Endothelial cell (in vitro differentiated cells): ENCODE data around the gene TAGLN2. TPM values are rescaled to one million over a fixed set of nuclear protein-coding genes. Genes with fewer than 3 reads are reported as not detected.

Experiments
- DNase-seq: peaks from one replicate; pipeline ENCODE4 v3.0.0; 2021; ENCODE audit warnings: low spot score
- H3K27ac Mint-ChIP-seq: one replicate; pipeline ENCODE4 v1.8.0; 2021; ENCODE audit warnings: mixed read lengths, inconsistent platforms; ENCODE audit not compliant: unreplicated experiment
- H3K27me3 Mint-ChIP-seq: one replicate; pipeline ENCODE4 v1.8.0; 2021; ENCODE audit warnings: mild to moderate bottlenecking, moderate library complexity, mixed read lengths, inconsistent platforms; ENCODE audit not compliant: unreplicated experiment
- H3K36me3 Mint-ChIP-seq: one replicate; pipeline ENCODE4 v1.8.0; 2021; ENCODE audit warnings: mild to moderate bottlenecking, low read depth, mixed read lengths, inconsistent platforms; ENCODE audit not compliant: unreplicated experiment
- H3K4me1 Mint-ChIP-seq: one replicate; pipeline ENCODE4 v1.8.0; 2021; ENCODE audit warnings: mild to moderate bottlenecking, mixed read lengths, inconsistent platforms; ENCODE audit not compliant: unreplicated experiment
- H3K4me3 Mint-ChIP-seq: one replicate; pipeline ENCODE4 v1.8.0; 2021; ENCODE audit warnings: mild to moderate bottlenecking, mixed read lengths, inconsistent platforms; ENCODE audit not compliant: unreplicated experiment
- H3K9me3 Mint-ChIP-seq: one replicate; pipeline ENCODE4 v1.8.0; 2021; ENCODE audit warnings: mixed read lengths, inconsistent platforms; ENCODE audit not compliant: unreplicated experiment
- total RNA-seq: library from RNA; stranded (reverse); fragmentation: NEBNext Ultra II Directional; extraction: Animal tissue kit (Norgen Biotek cat#: 25700); gene quantifications from one replicate; pipeline ENCODE4 v1.2.1, GENCODE V29; 2021; ENCODE audit not compliant: unreplicated experiment
- TF ChIP-seq, protein P1 (sequence below): fragments of 200-600 bp; sonication (generic); IDR thresholded peaks from one replicate; pipeline ENCODE4 v1.5.0; 2021; ENCODE audit warnings: antibody characterized with exemption; ENCODE audit not compliant: unreplicated experiment

Gene TAGLN2
- total RNA-seq, 1 donor from 2014 or later: 95.2 TPM

DNA sequence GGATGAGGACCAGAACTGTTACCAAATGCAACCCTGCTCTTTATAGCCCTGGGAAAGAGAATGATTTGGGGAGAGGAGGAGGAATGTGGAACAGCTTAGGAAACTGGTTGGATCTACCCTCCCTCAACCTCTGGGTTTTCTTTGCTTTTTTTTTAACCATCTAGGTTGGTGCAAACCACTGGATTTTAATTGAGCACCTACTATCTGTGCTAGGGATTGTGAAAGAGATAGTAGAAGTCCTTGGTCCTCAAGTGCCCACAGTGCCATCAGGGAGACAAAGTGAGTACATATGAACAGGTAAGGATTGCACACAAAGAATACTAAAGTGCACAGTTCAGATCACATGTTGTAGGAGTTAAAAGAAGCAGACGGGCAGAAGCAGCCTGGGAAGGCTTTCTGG, 4.7 kb downstream of the TAGLN2 start:
- peaks cover 54% of the 10 kb centered on the region for H3K36me3 Mint-ChIP-seq
- peak overlapping the region; percentile 38 for H3K4me3 Mint-ChIP-seq
- no peak for DNase-seq
- peaks cover 35% of the 10 kb centered on the region for H3K4me1 Mint-ChIP-seq
- peaks cover 35% of the 10 kb centered on the region for H3K27me3 Mint-ChIP-seq
- H3K27ac Mint-ChIP-seq: no peak overlapping the region
- TF ChIP-seq, protein P1, sequence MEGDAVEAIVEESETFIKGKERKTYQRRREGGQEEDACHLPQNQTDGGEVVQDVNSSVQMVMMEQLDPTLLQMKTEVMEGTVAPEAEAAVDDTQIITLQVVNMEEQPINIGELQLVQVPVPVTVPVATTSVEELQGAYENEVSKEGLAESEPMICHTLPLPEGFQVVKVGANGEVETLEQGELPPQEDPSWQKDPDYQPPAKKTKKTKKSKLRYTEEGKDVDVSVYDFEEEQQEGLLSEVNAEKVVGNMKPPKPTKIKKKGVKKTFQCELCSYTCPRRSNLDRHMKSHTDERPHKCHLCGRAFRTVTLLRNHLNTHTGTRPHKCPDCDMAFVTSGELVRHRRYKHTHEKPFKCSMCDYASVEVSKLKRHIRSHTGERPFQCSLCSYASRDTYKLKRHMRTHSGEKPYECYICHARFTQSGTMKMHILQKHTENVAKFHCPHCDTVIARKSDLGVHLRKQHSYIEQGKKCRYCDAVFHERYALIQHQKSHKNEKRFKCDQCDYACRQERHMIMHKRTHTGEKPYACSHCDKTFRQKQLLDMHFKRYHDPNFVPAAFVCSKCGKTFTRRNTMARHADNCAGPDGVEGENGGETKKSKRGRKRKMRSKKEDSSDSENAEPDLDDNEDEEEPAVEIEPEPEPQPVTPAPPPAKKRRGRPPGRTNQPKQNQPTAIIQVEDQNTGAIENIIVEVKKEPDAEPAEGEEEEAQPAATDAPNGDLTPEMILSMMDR: no peak
- H3K9me3 Mint-ChIP-seq: peaks cover 3% of the 10 kb centered on the region

DNA sequence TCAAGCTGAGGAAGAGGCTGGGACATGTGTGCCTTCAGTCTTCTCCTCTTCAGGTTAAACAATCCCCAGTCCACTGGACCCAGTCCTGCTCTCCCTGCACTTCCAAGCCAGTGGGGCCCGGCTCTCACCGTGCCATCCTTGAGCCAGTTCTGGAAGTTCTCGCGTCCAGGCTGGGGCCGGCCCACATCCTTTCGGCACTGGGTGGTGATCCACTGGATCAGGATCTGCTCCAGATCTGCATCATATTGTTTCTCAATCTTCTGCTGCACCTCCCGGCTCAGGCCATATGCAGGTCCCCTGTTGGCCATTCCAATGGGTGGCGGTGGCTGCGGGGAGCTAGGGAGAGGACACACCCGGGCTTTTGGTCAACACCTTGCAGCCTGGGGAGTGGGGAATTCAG, 5.1 kb downstream of the TAGLN2 start:
- Mint-ChIP-seq H3K9me3 (peaks cover 3% of the 10 kb centered on the region), H3K27me3 (peaks cover 36% of the 10 kb centered on the region), H3K36me3 (peaks cover 55% of the 10 kb centered on the region), H3K27ac (no peak overlapping the region), H3K4me1 (peaks cover 36% of the 10 kb centered on the region), H3K4me3 (peak overlapping the region; percentile 38)
- TF ChIP-seq, protein P1: no peak
- no peak for DNase-seq

DNA sequence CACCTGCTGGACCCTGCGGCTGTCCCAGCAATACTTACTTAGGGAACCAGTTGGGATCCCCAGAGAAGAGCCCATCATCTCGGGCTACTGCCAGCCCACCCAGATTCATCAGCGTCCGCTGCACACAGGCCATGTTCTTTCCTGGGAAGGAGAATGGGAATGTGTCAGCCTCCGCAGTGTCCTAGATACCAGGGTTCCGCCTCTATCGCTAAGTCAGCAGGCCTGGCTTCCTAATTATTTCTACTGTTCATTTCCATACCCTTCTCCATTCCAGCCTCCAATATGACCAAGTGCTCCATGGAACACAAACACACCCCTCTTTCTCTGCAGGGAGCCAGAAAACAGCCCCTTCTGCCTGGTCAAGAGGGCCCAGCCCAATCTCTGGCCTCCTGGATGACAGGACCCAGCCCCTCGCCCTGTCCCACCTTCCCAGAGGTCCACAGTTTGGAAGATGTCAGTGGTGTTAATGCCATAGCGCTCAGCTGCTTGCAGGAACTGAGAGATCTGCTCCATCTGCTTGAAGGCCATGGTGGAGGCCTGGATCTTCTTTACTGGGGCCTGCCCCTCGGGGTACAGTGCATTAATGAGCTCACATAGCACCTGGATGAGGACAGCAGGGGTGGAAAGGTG, 6.0 kb downstream of the TAGLN2 start:
- Mint-ChIP-seq H3K27me3 (peaks cover 34% of the 10 kb centered on the region), H3K9me3 (peaks cover 3% of the 10 kb centered on the region), H3K4me1 (peaks cover 38% of the 10 kb centered on the region), H3K4me3 (peak overlapping the region; percentile 67), H3K36me3 (peaks cover 57% of the 10 kb centered on the region), H3K27ac (no peak overlapping the region)
- DNase-seq: no peak
- TF ChIP-seq, protein P1: no peak

DNA sequence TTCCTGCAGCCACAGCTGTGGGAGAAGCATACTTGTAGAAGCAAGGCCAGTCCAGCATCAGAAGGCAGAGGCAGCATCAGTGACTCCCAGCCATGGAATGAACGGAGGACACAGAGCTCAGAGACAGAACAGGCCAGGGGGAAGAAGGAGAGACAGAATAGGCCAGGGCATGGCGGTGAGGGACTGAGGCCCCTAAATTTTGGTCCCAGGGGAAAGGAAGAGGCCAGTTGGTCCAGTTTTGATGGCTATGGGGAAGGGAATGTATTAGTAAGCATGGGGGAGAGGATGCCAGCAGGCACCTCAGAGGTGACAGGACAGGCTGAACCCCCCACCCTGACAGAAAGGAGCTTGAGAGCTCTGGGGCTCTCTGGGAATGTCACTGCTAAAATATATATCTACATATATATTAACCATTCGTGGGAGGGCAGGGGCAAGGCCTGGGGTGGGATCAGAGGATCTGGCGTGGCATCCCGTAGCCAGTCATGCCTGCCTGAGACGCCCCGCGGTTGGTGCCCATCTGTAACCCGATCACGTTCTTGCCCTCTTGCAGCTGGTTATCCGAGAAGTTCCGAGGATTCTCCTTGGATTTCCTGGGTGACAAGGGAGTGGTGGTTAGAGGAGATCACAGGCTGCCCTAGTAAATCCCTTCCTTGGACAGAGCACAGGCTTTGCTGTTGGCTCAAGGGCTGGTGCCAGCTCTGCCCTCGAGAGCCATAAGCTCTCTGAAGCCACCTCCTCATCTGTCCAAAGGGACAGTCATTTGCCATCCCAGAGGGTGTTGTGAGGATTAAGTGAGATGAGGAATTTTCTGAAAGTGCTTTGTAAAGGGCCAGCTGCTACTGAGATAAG, 6.7 kb downstream of the TAGLN2 start:
- Mint-ChIP-seq H3K36me3 (peaks cover 53% of the 10 kb centered on the region), H3K4me3 (peak overlapping the region; percentile 67), H3K4me1 (peaks cover 32% of the 10 kb centered on the region), H3K27me3 (peaks cover 31% of the 10 kb centered on the region), H3K27ac (peak overlapping the region; percentile 16), H3K9me3 (peaks cover under 1% of the 10 kb centered on the region)
- DNase-seq: no peak
- TF ChIP-seq, protein P1: no peak
